Nephron (organoid): ENCODE results near the gene YJEFN3.
A peak's percentile ranks its signal among the peaks of the same experiment; 100 is the strongest.

Experiments
- H3K27ac Mint-ChIP-seq, 3 experiments: 2 replicates each; pipeline ENCODE4 v1.8.0; 2020; ENCODE audit warnings: mixed read lengths in 3 of 3, mild to moderate bottlenecking in 2 of 3, moderate library complexity in 1 of 3
- H3K27me3 Mint-ChIP-seq: 2 replicates; pipeline ENCODE4 v1.8.0; 2021; ENCODE audit warnings: low read depth, mild to moderate bottlenecking, moderate library complexity, mixed read lengths
- H3K36me3 Mint-ChIP-seq: 2 replicates; pipeline ENCODE4 v1.8.0; 2020; ENCODE audit warnings: low read depth, mixed read lengths
- H3K4me1 Mint-ChIP-seq: 2 replicates; pipeline ENCODE4 v1.8.0; 2020; ENCODE audit warnings: mixed read lengths
- H3K4me3 Mint-ChIP-seq, 3 experiments: 2 replicates each; pipeline ENCODE4 v1.8.0; 2020; ENCODE audit warnings: mild to moderate bottlenecking in 3 of 3, mixed read lengths in 3 of 3, moderate library complexity in 2 of 3
- H3K9me3 Mint-ChIP-seq: 2 replicates; pipeline ENCODE4 v1.8.0; 2020; ENCODE audit warnings: mixed read lengths
- TF ChIP-seq, protein P1 (sequence below), 3 experiments: fragments of 200-600 bp; sonication (generic); IDR thresholded peaks; one replicate each; pipeline ENCODE4 v1.5.0; 2021; ENCODE audit warnings: antibody characterized with exemption in 3 of 3; ENCODE audit not compliant: unreplicated experiment in 3 of 3

YJEFN3 gene

DNA sequence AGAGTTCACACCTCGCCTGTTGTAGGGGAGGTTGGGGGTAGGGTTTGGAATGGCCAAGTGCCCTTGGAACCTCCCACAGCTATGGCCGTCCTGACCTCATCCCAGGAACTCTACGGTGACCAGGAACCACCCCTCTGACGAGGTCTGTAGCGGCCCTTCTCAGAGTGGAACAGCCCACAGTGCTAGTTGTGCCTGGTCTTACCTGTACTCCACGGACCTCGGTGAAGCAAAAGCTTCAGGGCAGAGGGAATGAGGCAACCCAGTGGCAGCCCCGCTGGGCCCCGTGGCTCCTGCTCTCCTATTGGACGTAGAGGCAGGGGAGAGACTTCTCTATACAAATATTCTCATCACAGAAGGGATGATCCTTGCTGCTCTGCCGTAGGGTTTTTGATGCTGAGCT lies 20.5 kb upstream of the YJEFN3 start:
- TF ChIP-seq, protein P1, sequence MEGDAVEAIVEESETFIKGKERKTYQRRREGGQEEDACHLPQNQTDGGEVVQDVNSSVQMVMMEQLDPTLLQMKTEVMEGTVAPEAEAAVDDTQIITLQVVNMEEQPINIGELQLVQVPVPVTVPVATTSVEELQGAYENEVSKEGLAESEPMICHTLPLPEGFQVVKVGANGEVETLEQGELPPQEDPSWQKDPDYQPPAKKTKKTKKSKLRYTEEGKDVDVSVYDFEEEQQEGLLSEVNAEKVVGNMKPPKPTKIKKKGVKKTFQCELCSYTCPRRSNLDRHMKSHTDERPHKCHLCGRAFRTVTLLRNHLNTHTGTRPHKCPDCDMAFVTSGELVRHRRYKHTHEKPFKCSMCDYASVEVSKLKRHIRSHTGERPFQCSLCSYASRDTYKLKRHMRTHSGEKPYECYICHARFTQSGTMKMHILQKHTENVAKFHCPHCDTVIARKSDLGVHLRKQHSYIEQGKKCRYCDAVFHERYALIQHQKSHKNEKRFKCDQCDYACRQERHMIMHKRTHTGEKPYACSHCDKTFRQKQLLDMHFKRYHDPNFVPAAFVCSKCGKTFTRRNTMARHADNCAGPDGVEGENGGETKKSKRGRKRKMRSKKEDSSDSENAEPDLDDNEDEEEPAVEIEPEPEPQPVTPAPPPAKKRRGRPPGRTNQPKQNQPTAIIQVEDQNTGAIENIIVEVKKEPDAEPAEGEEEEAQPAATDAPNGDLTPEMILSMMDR (IDR thresholded peaks at IDR 0.05; ENCODE audit: unreplicated experiment in 3 of 3): no peak
- H3K27ac Mint-ChIP-seq: no peak overlapping the region

DNA sequence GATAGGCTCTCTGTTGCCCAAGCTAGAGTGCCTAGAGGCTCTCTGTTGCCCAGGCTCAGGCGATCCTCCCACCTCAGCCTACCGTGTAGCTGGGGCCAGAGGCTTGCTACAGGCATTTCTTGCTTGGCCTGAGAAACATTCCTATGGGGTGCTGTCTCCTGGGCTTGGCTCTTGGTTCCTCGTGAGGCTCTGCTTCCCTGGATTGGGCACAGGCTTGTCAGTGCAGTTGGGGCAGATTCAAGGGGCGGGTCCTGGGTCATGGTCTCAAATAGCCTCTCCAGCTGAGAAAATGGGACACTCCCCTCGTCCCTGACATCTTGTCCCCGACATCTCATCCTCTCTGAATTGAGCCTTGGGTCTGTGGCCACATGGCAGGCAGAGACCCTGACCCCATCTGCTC lies 18.3 kb upstream of the YJEFN3 start:
- no peak overlapping the region for H3K27ac Mint-ChIP-seq
- no peaks in the 10 kb centered on the region for H3K9me3 Mint-ChIP-seq
- H3K4me3 Mint-ChIP-seq: no peak overlapping the region
- peaks cover 24% of the 10 kb centered on the region for H3K36me3 Mint-ChIP-seq
- H3K27me3 Mint-ChIP-seq: no peaks in the 10 kb centered on the region
- TF ChIP-seq, protein P1 (IDR thresholded peaks at IDR 0.05; ENCODE audit: unreplicated experiment in 3 of 3): no peak
- no peaks in the 10 kb centered on the region for H3K4me1 Mint-ChIP-seq

More for the DNA sequence above, 20.5 kb upstream of the YJEFN3 start:
- Mint-ChIP-seq H3K36me3 (peaks cover 38% of the 10 kb centered on the region), H3K4me3 (no peak overlapping the region), H3K4me1 (no peaks in the 10 kb centered on the region), H3K9me3 (no peaks in the 10 kb centered on the region), H3K27me3 (no peaks in the 10 kb centered on the region)

DNA sequence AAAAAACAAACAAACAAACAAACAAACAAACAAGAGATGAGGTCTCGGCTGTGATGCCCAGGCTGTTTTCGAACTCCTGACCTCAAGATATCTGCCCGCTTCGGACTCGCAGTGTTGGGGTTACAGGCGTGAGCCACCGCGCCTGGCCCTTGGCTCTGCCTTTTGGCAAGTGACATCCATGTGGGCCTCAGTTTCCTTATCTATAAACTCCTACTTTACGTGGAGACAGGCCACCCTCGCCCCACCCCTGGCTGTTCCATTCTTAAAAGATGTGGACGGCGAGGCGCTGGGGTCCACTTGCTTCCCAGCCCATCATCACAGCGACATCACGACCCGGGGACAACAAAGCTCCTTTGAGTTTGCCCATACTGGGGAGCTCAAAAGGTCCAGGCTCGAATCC lies 15.0 kb upstream of the YJEFN3 start:
- peaks cover 6% of the 10 kb centered on the region for H3K4me1 Mint-ChIP-seq
- no peak overlapping the region for H3K27ac Mint-ChIP-seq
- peaks cover 4% of the 10 kb centered on the region for H3K36me3 Mint-ChIP-seq
- H3K4me3 Mint-ChIP-seq: peak overlapping the region; percentile 15 to 39 (median 19)
- H3K9me3 Mint-ChIP-seq: no peaks in the 10 kb centered on the region
- H3K27me3 Mint-ChIP-seq: no peaks in the 10 kb centered on the region
- TF ChIP-seq, protein P1 (IDR thresholded peaks at IDR 0.05; ENCODE audit: unreplicated experiment in 3 of 3): no peak

DNA sequence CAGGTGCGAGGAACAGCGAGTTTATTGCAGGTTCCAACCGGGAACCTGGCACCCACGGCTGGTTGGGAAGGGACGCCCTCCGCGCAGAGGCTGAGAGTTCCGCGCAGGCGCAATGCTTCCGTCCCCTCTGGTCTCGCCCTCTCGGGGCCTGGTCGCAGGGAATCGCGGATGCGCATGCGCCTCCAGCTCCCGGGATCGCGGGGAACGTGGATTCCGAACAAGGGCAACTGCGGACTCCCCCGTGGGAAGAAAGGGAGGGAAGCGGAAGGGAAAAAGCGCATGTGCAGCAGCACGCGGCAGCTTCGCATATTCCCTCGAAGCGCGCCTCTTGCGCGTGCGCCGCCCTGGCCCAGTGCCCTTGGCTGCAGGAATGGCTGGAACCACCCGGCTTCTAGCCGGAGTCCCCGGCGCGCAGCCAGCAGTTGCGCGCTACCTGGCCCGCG lies 14.5 kb upstream of the YJEFN3 start:
- no peaks in the 10 kb centered on the region for H3K9me3 Mint-ChIP-seq
- H3K27me3 Mint-ChIP-seq: no peaks in the 10 kb centered on the region
- H3K4me3 Mint-ChIP-seq: peak overlapping the region; percentile 30 to 66 (median 64)
- peaks cover 7% of the 10 kb centered on the region for H3K36me3 Mint-ChIP-seq
- TF ChIP-seq, protein P1 (IDR thresholded peaks at IDR 0.05; ENCODE audit: unreplicated experiment in 3 of 3): no peak
- no peak overlapping the region for H3K27ac Mint-ChIP-seq
- peaks cover 6% of the 10 kb centered on the region for H3K4me1 Mint-ChIP-seq

DNA sequence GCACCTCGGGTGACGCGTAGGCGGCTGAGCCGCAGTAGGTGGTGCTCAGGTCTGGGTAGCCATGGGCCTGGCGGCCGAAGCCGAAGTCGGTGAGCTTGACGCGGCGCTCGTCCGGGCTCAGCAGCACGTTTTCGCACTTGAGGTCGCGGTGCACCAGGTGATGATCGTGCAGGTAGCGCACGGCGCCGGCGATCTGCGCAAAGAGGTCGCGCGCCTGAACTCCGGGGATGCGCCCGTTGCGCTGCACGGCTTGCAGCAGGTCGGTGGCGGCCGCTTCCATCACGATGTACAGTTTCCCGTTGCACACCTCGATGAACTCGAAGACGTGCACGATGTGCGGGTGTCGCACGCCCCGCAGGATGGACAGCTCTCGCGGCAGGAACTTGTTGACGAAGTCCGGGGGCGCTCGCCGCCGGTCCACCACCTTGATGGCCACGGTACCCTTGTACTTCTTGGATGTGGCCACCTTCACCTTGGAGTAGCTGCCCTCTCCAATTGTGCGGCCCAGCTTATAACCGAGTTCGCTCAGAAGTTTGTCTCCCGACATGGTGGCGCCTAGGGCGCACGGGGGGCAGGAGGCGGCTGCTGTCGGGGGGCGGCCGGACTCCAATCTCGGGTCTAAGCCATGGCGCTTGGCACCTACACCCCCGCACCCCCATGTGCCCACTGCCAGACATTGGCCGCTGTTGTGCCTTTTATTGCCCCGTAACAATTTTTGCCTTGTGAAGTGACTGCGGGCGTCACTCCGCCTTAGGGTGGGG lies 13.7 kb upstream of the YJEFN3 start, which contains the start of gene TSSK6:
Gene TSSK6, minus strand, starts transcription at position 668 of the 761 bp plus-strand sequence. Its CDS starts 121 bp downstream, at position 547.
- H3K36me3 Mint-ChIP-seq: peaks cover 15% of the 10 kb centered on the region
- peaks cover 6% of the 10 kb centered on the region for H3K4me1 Mint-ChIP-seq
- no peaks in the 10 kb centered on the region for H3K9me3 Mint-ChIP-seq
- TF ChIP-seq, protein P1 (IDR thresholded peaks at IDR 0.05; ENCODE audit: unreplicated experiment in 3 of 3): no peak
- no peaks in the 10 kb centered on the region for H3K27me3 Mint-ChIP-seq
- H3K27ac Mint-ChIP-seq: peak within 1 kb of the TSS; percentile 89 to 97 (median 94)
- H3K4me3 Mint-ChIP-seq: peak within 1 kb of the TSS; percentile 95 to 99 (median 99)
